IMR-90 (cell line): ENCODE data around the gene CHST8. TPM values are rescaled to one million over a fixed set of nuclear protein-coding genes. Genes with fewer than 3 reads are reported as not detected.

Experiments used
- ATAC-seq: fragments of 200-7000 bp; cut with Tn5 transposase; 2 replicates; pipeline ENCODE4 v1.9.1; 2020; ENCODE audit warnings: low read depth, mild to moderate bottlenecking, moderate library complexity
- BruUV-seq: library from RNA; stranded (reverse); fragments of 400-500 nt; replicated peaks from 2 replicates; lab custom pipeline; 2021; lab: Mats Ljungman, UMichigan
- CTCF ChIA-PET: fragments of 300-600 bp; formaldehyde crosslinking; extraction: SDS; loops from one replicate; lab custom pipeline; 2021; ENCODE audit warnings: antibody characterized with exemption; lab: Yijun Ruan, JAX
- POLR2A ChIA-PET: fragments of 300-600 bp; sonication (Branson Sonifier 250); formaldehyde crosslinking; loops from one replicate; lab custom pipeline; 2022; ENCODE audit warnings: antibody characterized with exemption; ENCODE audit not compliant: unreplicated experiment; lab: Charles Lee
- DNase-seq: peaks from one replicate; pipeline ENCODE4 v3.0.0; 2013
- H2AFZ ChIP-seq: replicated peaks from 2 replicates; pipeline ENCODE3; 2013; ENCODE audit warnings: low read length, mild to moderate bottlenecking; ENCODE audit not compliant: poor library complexity
- H2AK5ac ChIP-seq: 2 replicates; pipeline ENCODE4 v1.6.1; 2013; ENCODE audit warnings: low read depth, low read length, inconsistent platforms
- H2AK9ac ChIP-seq: replicated peaks from 2 replicates; pipeline ENCODE3; 2013; ENCODE audit warnings: mild to moderate bottlenecking, low read depth, low read length, moderate library complexity; ENCODE audit not compliant: poor library complexity
- H2BK120ac ChIP-seq: 2 replicates; pipeline ENCODE4 v1.6.1; 2013; ENCODE audit warnings: low read depth, low read length, inconsistent platforms
- H2BK15ac ChIP-seq: 3 replicates; pipeline ENCODE4 v1.6.1; 2013; ENCODE audit warnings: low read depth, low read length, inconsistent platforms
- H2BK20ac ChIP-seq: 2 replicates; pipeline ENCODE4 v1.6.1; 2013; ENCODE audit warnings: low read depth, mild to moderate bottlenecking, inconsistent platforms, low read length, moderate library complexity
- H2BK5ac ChIP-seq: 2 replicates; pipeline ENCODE4 v1.6.1; 2013; ENCODE audit warnings: mild to moderate bottlenecking, low read depth, low read length, inconsistent platforms; ENCODE audit not compliant: poor library complexity, severe bottlenecking
- H3K14ac ChIP-seq: replicated peaks from 2 replicates; pipeline ENCODE4 v1.6.1; 2013; ENCODE audit warnings: low read depth, low read length, inconsistent platforms
- H3K18ac ChIP-seq: 2 replicates; pipeline ENCODE4 v1.6.1; 2013; ENCODE audit warnings: low read depth, low read length, control low read depth
- H3K23ac ChIP-seq: 2 replicates; pipeline ENCODE4 v1.6.1; 2013; ENCODE audit warnings: low read depth, low read length, inconsistent platforms
- H3K27ac ChIP-seq: 2 replicates; pipeline ENCODE4 v1.5.1; 2013; ENCODE audit warnings: mild to moderate bottlenecking, control low read depth, low read length; ENCODE audit not compliant: insufficient read depth
- H3K27me3 ChIP-seq: 2 replicates; pipeline ENCODE4 v1.6.1; 2013; ENCODE audit warnings: low read length; ENCODE audit not compliant: control insufficient read depth, insufficient read depth
- H3K36me3 ChIP-seq: 2 replicates; pipeline ENCODE4 v1.6.1; 2013; ENCODE audit warnings: low read length, mixed read lengths; ENCODE audit not compliant: control insufficient read depth, insufficient read depth
- H3K4ac ChIP-seq: 2 replicates; pipeline ENCODE4 v1.6.1; 2013; ENCODE audit warnings: low read depth, low read length, inconsistent platforms
- H3K4me1 ChIP-seq: 2 replicates; pipeline ENCODE4 v1.6.1; 2013; ENCODE audit warnings: low read length, mixed read lengths; ENCODE audit not compliant: control insufficient read depth, insufficient read depth
- H3K4me2 ChIP-seq: 2 replicates; pipeline ENCODE4 v1.6.1; 2013; ENCODE audit warnings: low read depth, mild to moderate bottlenecking, control low read depth, low read length, moderate library complexity
- H3K4me3 ChIP-seq: 2 replicates; pipeline ENCODE4 v1.5.1; 2013; ENCODE audit warnings: low read depth, mild to moderate bottlenecking, control low read depth, low read length, moderate library complexity; ENCODE audit not compliant: insufficient read depth
- H3K56ac ChIP-seq: 2 replicates; pipeline ENCODE4 v1.6.1; 2013; ENCODE audit warnings: low read length, inconsistent platforms; ENCODE audit not compliant: insufficient read depth; ENCODE audit errors: extremely low read depth
- H3K79me1 ChIP-seq, 2 experiments: 2 replicates each; pipeline ENCODE4 v1.6.1; 2013; ENCODE audit warnings: low read length in 2 of 2, inconsistent platforms in 1 of 2, low read depth in 1 of 2
- H3K9ac ChIP-seq: 2 replicates; pipeline ENCODE4 v1.6.1; 2013; ENCODE audit warnings: low read depth, low read length, control low read depth
- H3K9me1 ChIP-seq: 2 replicates; pipeline ENCODE4 v1.6.1; 2013; ENCODE audit warnings: low read length, inconsistent platforms; ENCODE audit not compliant: insufficient read depth
- H3K9me3 ChIP-seq: 2 replicates; pipeline ENCODE4 v1.6.1; 2013; ENCODE audit warnings: low read length; ENCODE audit not compliant: control insufficient read depth, insufficient read depth
- H4K20me1 ChIP-seq: 2 replicates; pipeline ENCODE4 v1.6.1; 2013; ENCODE audit warnings: low read length, inconsistent platforms; ENCODE audit not compliant: insufficient read depth
- H4K5ac ChIP-seq: 2 replicates; pipeline ENCODE4 v1.6.1; 2013; ENCODE audit warnings: mild to moderate bottlenecking, low read depth, low read length, control low read depth
- H4K8ac ChIP-seq, 2 experiments: 2 replicates each; pipeline ENCODE4 v1.6.1; 2013; ENCODE audit warnings: low read depth in 2 of 2, low read length in 2 of 2, control low read depth in 1 of 2, inconsistent platforms in 1 of 2
- H4K91ac ChIP-seq: 2 replicates; pipeline ENCODE4 v1.6.1; 2013; ENCODE audit warnings: low read depth, low read length, inconsistent platforms; ENCODE audit not compliant: insufficient read depth
- BHLHE40 ChIP-seq: fragments of 150-350 bp; IDR thresholded peaks from 2 replicates; pipeline ENCODE4 v1.6.1; 2016; ENCODE audit warnings: mild to moderate bottlenecking, low read depth, low read length
- CEBPB ChIP-seq: IDR thresholded peaks from 2 replicates; pipeline ENCODE4 v1.6.1; 2012; ENCODE audit warnings: low read depth, low read length, improper control_type of control experiment
- CHD1 ChIP-seq: IDR thresholded peaks from 2 replicates; pipeline ENCODE4 v1.6.1; 2012; ENCODE audit warnings: low read depth, low read length, improper control_type of control experiment
- FOS ChIP-seq: fragments of 150-350 bp; IDR thresholded peaks from 2 replicates; pipeline ENCODE4 v1.6.1; 2016; ENCODE audit warnings: low read depth, low read length
- MAFK ChIP-seq: IDR thresholded peaks from 2 replicates; pipeline ENCODE4 v1.6.1; 2012; ENCODE audit warnings: low read depth, low read length, improper control_type of control experiment
- MAZ ChIP-seq: IDR thresholded peaks from 2 replicates; pipeline ENCODE4 v1.6.1; 2012; ENCODE audit warnings: low read depth, mild to moderate bottlenecking, low read length, improper control_type of control experiment, moderate library complexity, borderline replicate concordance
- MXI1 ChIP-seq: IDR thresholded peaks from 2 replicates; pipeline ENCODE4 v1.6.1; 2012; ENCODE audit warnings: low read depth, mild to moderate bottlenecking, low read length, moderate library complexity, borderline replicate concordance
- NFE2L2 ChIP-seq: fragments of 150-350 bp; IDR thresholded peaks from 2 replicates; pipeline ENCODE4 v1.6.1; 2016; ENCODE audit warnings: low read depth, mild to moderate bottlenecking, low read length
- POLR2A ChIP-seq: IDR thresholded peaks from 2 replicates; pipeline ENCODE4 v1.6.1; 2012; ENCODE audit warnings: mild to moderate bottlenecking, low read depth, low read length
- RAD21 ChIP-seq: IDR thresholded peaks from 2 replicates; pipeline ENCODE4 v1.6.1; 2012; ENCODE audit warnings: low read length, improper control_type of control experiment
- RCOR1 ChIP-seq: IDR thresholded peaks from 2 replicates; pipeline ENCODE4 v1.6.1; 2012; ENCODE audit warnings: mild to moderate bottlenecking, low read length, improper control_type of control experiment; ENCODE audit not compliant: insufficient replicate concordance
- SMC3 ChIP-seq: fragments of 150-350 bp; IDR thresholded peaks from 2 replicates; pipeline ENCODE4 v1.6.1; 2016; ENCODE audit warnings: low read depth, mild to moderate bottlenecking, antibody characterized with exemption, low read length, moderate library complexity
- WGBS, 2 experiments: methylation state at CpG; one replicate each; pipeline versions ENCODE4 v1.1.5 to v1.1.7; 2013; ENCODE audit warnings: missing lambda C conversion rate in 2 of 2; ENCODE audit not compliant: insufficient read length in 1 of 2; ENCODE audit errors: extremely low coverage in 2 of 2; 5-methylcytosine and 5-hydroxymethylcytosine counted together
- dilution Hi-C: fragments of 300-500 bp; cut with HindIII; formaldehyde crosslinking; loops from one replicate; pipeline ENCODE4 v1.14.3; 2018; ENCODE audit warnings: low sequenced_read_pairs; ENCODE audit not compliant: unreplicated experiment
- in situ Hi-C: fragments of 300-500 bp; cut with MboI; formaldehyde crosslinking; loops from 3 replicates; pipeline ENCODE4 v1.14.3; 2019; ENCODE audit warnings: low sequenced_read_pairs, inconsistent platforms, mixed read lengths
- intact Hi-C: fragments of 100-400 bp; cut with micrococcal nuclease; formaldehyde crosslinking; loops from 2 replicates; pipeline ENCODE4 v1.10.0; 2022
- polyA plus RNA-seq, 3 experiments: library from polyadenylated mRNA; depleted of rRNA; stranded (reverse); fragments of >200 nt; gene quantifications; 2 replicates each; pipeline ENCODE4 v1.2.3, GENCODE V29; 2012; ENCODE audit warnings: low replicate concordance in 1 of 3
- total RNA-seq: library from RNA; depleted of rRNA; stranded (reverse); fragments of >200 nt; gene quantifications from 2 replicates; pipeline ENCODE4 v1.2.3, GENCODE V29; 2012
- TF ChIP-seq, protein P1 (sequence below): conservative IDR thresholded peaks from 2 replicates; pipeline ENCODE4 v1.5.1; 2012; ENCODE audit warnings: mild to moderate bottlenecking, low read depth, low read length, improper control_type of control experiment
- TF ChIP-seq, protein P2 (sequence below): fragments of 150-350 bp; IDR thresholded peaks from 2 replicates; pipeline ENCODE4 v1.6.1; 2017; ENCODE audit warnings: mild to moderate bottlenecking, antibody characterized with exemption, low read length, low read depth
- TF ChIP-seq, protein P3 (sequence below): fragments of 150-350 bp; IDR thresholded peaks from 2 replicates; pipeline ENCODE4 v1.6.1; 2016; ENCODE audit warnings: low read depth, mild to moderate bottlenecking, low read length, moderate library complexity, borderline replicate concordance

Gene CHST8
- total and polyA plus RNA-seq, 2 of the 4 experiments (the other 2 are of a cell fraction) = not detected

DNA sequence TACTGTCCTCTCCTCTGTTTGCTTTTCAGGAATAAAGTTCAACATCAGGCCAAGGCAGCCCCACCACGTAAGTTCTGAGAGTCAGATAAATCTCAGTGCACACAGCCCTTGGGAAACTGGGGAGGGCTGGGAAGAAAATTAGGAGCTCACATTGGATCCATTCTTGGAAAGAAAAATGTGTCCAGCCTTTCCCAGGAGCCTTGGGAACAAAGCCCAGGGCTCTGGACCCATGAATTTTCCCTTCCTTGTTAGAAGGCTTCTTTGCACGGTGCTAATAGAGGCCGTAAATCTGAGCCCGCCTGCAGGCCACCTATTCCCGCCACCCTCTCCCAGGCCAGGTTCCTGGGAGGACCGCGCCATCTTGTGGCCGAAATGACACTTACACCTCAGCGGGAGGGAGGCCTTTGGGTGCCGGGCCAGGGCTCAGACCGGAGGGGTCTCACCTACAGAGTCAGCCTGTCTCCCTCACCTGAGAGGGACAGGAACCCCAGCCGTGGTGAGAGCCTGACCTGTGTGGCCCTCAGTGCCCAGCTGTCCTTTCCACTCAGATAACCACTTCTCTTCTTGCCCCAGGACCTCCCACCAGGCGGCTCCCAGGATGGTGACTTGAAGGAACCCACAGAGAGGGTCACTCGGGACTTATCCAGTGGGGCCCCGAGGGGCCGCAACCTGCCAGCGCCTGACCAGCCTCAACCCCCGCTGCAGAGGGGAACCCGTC is 149.8 kb downstream of the CHST8 start:
- no peaks in the 10 kb centered on the region for H3K36me3 ChIP-seq
- H4K5ac ChIP-seq = no peak overlapping the region
- H3K4me3 ChIP-seq = no peak overlapping the region
- DNase-seq (peak; percentile 41), ATAC-seq (peak; percentile 93)
- no peak overlapping the region for H3K18ac ChIP-seq
- H4K20me1 ChIP-seq = no peaks in the 10 kb centered on the region
- no peak overlapping the region for H2BK20ac ChIP-seq
- peak overlapping the region; percentile 70 for H2AK9ac ChIP-seq
- BruUV-seq = no TSS peak
- no peak overlapping the region for H3K56ac ChIP-seq
- H3K4me2 ChIP-seq = no peak overlapping the region
- dilution Hi-C loops = no loop called here
- intact Hi-C loops = loop anchor here (1.0 to 10.0 kb wide), 5 partner anchors 249 to 647 kb away; partner anchors contain the start of gene PEPD
- no peak overlapping the region for H2BK5ac ChIP-seq
- ChIA-PET POLR2A (no interaction called here), CTCF (interaction anchor here (0.6 to 1.9 kb wide), 4 partner anchors 338 to 399 kb away, joined by 3 to 10 read pairs (median 6); no protein-coding TSS in a partner anchor)
- H4K91ac ChIP-seq = no peak overlapping the region
- in situ Hi-C loops = loop anchor here (5.0 kb wide), 1 partner anchor 344 kb away; no protein-coding TSS in a partner anchor
- peak overlapping the region; percentile 56 for H2AFZ ChIP-seq
- H3K4ac ChIP-seq = no peak overlapping the region
- no peak overlapping the region for H2AK5ac ChIP-seq
- no peaks in the 10 kb centered on the region for H3K9me1 ChIP-seq
- H3K4me1 ChIP-seq = no peaks in the 10 kb centered on the region
- no peak overlapping the region for H3K9ac ChIP-seq
- no peak overlapping the region for H2BK120ac ChIP-seq
- no peak overlapping the region for H3K23ac ChIP-seq
- WGBS, 2 experiments = 43% methylated on average over 5 of the region's 19 CpGs; no CpG with 5 or more reads in 1 of the 2 experiments
- H4K8ac ChIP-seq = no peak overlapping the region
- H3K9me3 ChIP-seq = no peaks in the 10 kb centered on the region
- H2BK15ac ChIP-seq = no peak overlapping the region
- no peaks in the 10 kb centered on the region for H3K79me1 ChIP-seq
- no peak overlapping the region for H3K14ac ChIP-seq
- peaks cover 4% of the 10 kb centered on the region; the same call in 1 of the 2 replicates for H3K27me3 ChIP-seq
- H3K27ac ChIP-seq = no peak overlapping the region
- TF ChIP-seq FOS (no peak), SMC3 (peak; percentile 82), CHD1 (no peak), MAZ (no peak), CEBPB (no peak), RCOR1 (no peak), POLR2A (0 out of 2 replicates have a peak, but pooled peaks have one; percentile 32), MXI1 (no peak), BHLHE40 (no peak), NFE2L2 (no peak), MAFK (no peak), RAD21 (peak; percentile 98)
- TF ChIP-seq, protein P1, sequence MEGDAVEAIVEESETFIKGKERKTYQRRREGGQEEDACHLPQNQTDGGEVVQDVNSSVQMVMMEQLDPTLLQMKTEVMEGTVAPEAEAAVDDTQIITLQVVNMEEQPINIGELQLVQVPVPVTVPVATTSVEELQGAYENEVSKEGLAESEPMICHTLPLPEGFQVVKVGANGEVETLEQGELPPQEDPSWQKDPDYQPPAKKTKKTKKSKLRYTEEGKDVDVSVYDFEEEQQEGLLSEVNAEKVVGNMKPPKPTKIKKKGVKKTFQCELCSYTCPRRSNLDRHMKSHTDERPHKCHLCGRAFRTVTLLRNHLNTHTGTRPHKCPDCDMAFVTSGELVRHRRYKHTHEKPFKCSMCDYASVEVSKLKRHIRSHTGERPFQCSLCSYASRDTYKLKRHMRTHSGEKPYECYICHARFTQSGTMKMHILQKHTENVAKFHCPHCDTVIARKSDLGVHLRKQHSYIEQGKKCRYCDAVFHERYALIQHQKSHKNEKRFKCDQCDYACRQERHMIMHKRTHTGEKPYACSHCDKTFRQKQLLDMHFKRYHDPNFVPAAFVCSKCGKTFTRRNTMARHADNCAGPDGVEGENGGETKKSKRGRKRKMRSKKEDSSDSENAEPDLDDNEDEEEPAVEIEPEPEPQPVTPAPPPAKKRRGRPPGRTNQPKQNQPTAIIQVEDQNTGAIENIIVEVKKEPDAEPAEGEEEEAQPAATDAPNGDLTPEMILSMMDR = peak; percentile 91
- TF ChIP-seq, protein P2, sequence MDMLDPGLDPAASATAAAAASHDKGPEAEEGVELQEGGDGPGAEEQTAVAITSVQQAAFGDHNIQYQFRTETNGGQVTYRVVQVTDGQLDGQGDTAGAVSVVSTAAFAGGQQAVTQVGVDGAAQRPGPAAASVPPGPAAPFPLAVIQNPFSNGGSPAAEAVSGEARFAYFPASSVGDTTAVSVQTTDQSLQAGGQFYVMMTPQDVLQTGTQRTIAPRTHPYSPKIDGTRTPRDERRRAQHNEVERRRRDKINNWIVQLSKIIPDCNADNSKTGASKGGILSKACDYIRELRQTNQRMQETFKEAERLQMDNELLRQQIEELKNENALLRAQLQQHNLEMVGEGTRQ = no peak
- TF ChIP-seq, protein P3, sequence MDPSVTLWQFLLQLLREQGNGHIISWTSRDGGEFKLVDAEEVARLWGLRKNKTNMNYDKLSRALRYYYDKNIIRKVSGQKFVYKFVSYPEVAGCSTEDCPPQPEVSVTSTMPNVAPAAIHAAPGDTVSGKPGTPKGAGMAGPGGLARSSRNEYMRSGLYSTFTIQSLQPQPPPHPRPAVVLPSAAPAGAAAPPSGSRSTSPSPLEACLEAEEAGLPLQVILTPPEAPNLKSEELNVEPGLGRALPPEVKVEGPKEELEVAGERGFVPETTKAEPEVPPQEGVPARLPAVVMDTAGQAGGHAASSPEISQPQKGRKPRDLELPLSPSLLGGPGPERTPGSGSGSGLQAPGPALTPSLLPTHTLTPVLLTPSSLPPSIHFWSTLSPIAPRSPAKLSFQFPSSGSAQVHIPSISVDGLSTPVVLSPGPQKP = no peak
